Dendritic cell treated with granulocyte-macrophage colony-stimulating factor and Interleukin-4, amounts not matched to agents 40 ng/mL and 50 ng/mL, for 4 days (primary cell): ENCODE results near the gene BCO1.

ENCODE experiments used
- H3K27ac Mint-ChIP-seq: one replicate; pipeline ENCODE4 v1.8.0; 2022; ENCODE audit warnings: mild to moderate bottlenecking, mixed read lengths
- H3K27me3 Mint-ChIP-seq: one replicate; pipeline ENCODE4 v1.8.0; 2022; ENCODE audit warnings: mild to moderate bottlenecking, mixed read lengths
- H3K36me3 Mint-ChIP-seq: one replicate; pipeline ENCODE4 v1.8.0; 2022; ENCODE audit warnings: low read depth, mixed read lengths
- H3K4me1 Mint-ChIP-seq: one replicate; pipeline ENCODE4 v1.8.0; 2022; ENCODE audit warnings: low read depth, mixed read lengths
- H3K4me3 Mint-ChIP-seq: one replicate; pipeline ENCODE4 v1.8.0; 2022; ENCODE audit warnings: mild to moderate bottlenecking, moderate library complexity, mixed read lengths
- H3K9me3 Mint-ChIP-seq: one replicate; pipeline ENCODE4 v1.8.0; 2022; ENCODE audit warnings: mixed read lengths
- intact Hi-C: fragments of 100-400 bp; cut with micrococcal nuclease; formaldehyde crosslinking; loops from one replicate; pipeline ENCODE4 v1.15.0; 2022

The BCO1 gene

DNA sequence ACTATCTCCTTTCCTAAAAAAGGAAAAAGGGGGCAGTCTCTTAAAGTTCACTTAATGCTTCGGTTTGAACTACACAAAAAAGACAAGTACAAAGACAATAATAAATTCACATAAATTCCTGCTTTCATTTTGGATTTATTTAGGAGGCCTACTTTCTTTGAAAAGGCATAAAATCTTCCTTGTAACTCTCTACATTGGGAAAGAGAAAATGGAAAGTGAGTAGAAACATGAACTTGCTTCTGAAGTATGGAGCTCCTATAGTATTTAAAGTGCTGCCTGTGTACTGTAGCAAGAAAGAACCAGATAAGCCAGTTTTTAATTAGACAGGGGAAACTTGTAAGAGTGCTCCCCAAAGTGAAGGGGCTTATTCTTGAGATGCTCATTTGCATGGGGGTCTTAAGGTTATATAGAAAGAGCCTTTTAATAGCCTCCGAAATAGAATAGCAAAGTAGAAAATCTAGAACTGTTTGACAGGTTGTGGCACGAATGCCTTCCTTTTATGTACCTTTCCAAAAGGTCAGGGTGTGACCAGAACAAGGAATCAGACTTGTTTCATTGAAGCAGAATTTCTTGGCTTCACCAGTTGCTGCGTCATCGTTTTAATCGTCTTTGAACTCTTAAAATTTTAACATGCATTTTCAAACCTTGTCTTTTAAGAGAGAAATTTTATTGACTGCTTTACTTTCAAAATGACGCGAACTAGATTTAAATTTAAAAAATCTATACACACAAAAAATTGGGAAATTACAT lies 89.1 kb downstream of the BCO1 start:
- no peaks in the 10 kb centered on the region for H3K27me3 Mint-ChIP-seq
- H3K4me1 Mint-ChIP-seq: no peaks in the 10 kb centered on the region
- intact Hi-C loops: no loop called here
- no peak overlapping the region for H3K27ac Mint-ChIP-seq
- H3K36me3 Mint-ChIP-seq: no peaks in the 10 kb centered on the region
- no peak overlapping the region for H3K4me3 Mint-ChIP-seq
- no peaks in the 10 kb centered on the region for H3K9me3 Mint-ChIP-seq

DNA sequence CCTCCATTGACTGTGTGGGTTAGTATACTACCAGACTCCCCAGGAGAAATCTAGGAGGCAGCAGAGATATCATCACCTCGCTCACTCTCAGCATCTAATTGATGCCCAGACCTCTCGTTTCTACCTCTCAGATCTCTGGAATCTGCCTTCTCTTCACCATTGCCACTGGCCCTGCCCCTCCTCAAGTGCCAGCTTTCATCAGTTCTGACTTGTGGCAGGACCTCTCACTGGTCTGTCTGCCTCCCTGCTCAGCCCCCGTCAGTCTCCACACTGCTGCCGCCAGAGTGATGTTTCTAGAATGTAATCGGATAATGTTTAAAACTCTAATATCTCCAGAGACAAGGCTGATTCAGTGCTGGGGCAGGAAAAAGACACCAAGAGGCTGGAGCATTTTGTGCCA lies 91.5 kb downstream of the BCO1 start:
- Mint-ChIP-seq H3K4me1 (no peaks in the 10 kb centered on the region), H3K27me3 (no peaks in the 10 kb centered on the region), H3K4me3 (no peak overlapping the region), H3K36me3 (no peaks in the 10 kb centered on the region), H3K27ac (no peak overlapping the region), H3K9me3 (no peaks in the 10 kb centered on the region)
- intact Hi-C loops: no loop called here

DNA sequence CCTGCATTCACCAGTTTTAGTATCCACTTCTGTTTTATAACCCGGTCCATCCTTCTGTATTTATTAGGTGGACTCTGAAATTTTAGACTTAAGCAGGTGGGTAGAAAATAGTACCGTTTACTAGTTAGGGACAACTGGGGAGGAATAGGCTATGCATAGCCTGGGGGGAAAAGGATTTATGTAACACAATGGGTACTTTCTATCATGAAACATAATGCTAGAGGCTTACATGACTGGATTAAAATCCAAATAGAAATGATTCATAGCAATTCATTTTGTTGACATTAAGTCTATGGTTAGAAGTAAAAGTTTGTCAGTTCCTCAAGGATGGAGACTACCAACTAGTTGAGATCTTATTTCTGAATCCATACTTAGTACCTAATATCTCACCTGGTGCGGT lies 94.9 kb downstream of the BCO1 start:
- H3K9me3 Mint-ChIP-seq: no peaks in the 10 kb centered on the region
- H3K36me3 Mint-ChIP-seq: no peaks in the 10 kb centered on the region

DNA sequence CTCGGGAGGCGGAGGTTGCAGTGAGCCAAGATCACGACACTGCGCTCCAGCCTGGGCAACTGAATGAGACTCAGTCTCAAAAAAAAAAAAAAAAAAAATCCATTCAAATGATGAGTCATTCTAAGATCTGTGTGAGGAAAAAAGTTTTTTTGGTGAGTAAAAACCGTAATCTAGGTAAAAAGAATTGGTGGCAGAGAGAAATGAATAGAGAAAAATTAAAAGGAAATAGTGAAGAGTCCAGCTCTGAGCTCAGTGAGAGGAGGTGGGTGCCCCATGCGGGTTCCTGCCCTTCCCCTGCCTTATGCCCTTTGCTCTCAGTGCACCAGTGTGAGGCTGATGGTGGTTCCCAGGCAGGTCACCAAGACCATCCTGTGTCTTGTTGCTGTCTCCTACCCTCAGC lies 97.2 kb downstream of the BCO1 start:
- intact Hi-C loops: no loop called here
- H3K27ac Mint-ChIP-seq: no peak overlapping the region
- H3K9me3 Mint-ChIP-seq: no peaks in the 10 kb centered on the region
- H3K4me3 Mint-ChIP-seq: no peak overlapping the region
- H3K27me3 Mint-ChIP-seq: no peaks in the 10 kb centered on the region
- H3K36me3 Mint-ChIP-seq: no peaks in the 10 kb centered on the region
- H3K4me1 Mint-ChIP-seq: peaks cover 6% of the 10 kb centered on the region

More for the DNA sequence above, 94.9 kb downstream of the BCO1 start:
- Mint-ChIP-seq H3K27me3 (no peaks in the 10 kb centered on the region), H3K4me1 (no peaks in the 10 kb centered on the region), H3K27ac (no peak overlapping the region), H3K4me3 (no peak overlapping the region)
- intact Hi-C loops: no loop called here

DNA sequence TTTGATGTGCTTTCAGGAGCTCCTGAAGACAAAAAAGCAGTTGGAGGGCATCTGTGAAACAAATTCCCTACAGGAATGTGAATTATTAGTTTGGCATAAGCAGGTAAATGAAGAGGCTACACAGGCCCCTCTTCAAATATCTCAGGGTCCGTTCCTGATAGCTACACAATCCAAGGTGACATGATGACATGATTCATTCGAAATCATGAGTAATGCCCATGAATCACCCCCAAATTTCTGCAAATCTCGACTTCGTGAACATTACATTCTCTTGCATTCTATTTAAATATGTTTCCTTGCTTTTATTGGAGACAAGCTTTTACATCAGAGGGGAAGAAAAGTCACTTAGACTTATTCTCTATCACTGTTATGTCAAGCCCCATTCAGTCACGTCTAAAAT lies 98.6 kb downstream of the BCO1 start:
- Mint-ChIP-seq H3K4me1 (peaks cover 6% of the 10 kb centered on the region), H3K27ac (no peak overlapping the region), H3K36me3 (no peaks in the 10 kb centered on the region), H3K27me3 (no peaks in the 10 kb centered on the region), H3K9me3 (no peaks in the 10 kb centered on the region), H3K4me3 (no peak overlapping the region)
- intact Hi-C loops: no loop called here
